Natural killer cell (primary cell): Measurements from ENCODE around the gene CNEP1R1. TPM values are rescaled to one million over a fixed set of nuclear protein-coding genes. Genes with fewer than 3 reads are reported as not detected.

Source experiments
- ATAC-seq, 3 donors: fragments of 150-1000 bp in 2 of 3; fragments of 200-7000 bp in 1 of 3; cut with Tn5 transposase; 1 replicate in 1 of 3; 2 replicates in 2 of 3; pipeline ENCODE4 v1.10.0; 2021; ENCODE audit warnings: mild to moderate bottlenecking in 2 of 3, moderate library complexity in 2 of 3
- DNase-seq, 2 donors: peaks; one replicate each; pipeline versions ENCODE4 v3.0.0 to v3.0.0-alpha.2; 2013 to 2021; ENCODE audit warnings: mixed read lengths in 1 of 2
- H3K27ac ChIP-seq: one replicate; pipeline ENCODE4 v1.5.1; 2013; ENCODE audit warnings: mild to moderate bottlenecking, low read length
- H3K27me3 ChIP-seq: one replicate; pipeline ENCODE4 v1.6.1; 2013; ENCODE audit warnings: low read length; ENCODE audit not compliant: control insufficient read depth, insufficient read depth
- H3K36me3 ChIP-seq: one replicate; pipeline ENCODE4 v1.6.1; 2013; ENCODE audit warnings: low read length; ENCODE audit not compliant: control insufficient read depth, insufficient read depth
- H3K4me1 ChIP-seq: one replicate; pipeline ENCODE4 v1.6.1; 2013; ENCODE audit warnings: low read length; ENCODE audit not compliant: control insufficient read depth, insufficient read depth
- H3K4me3 ChIP-seq: one replicate; pipeline ENCODE4 v1.5.1; 2013; ENCODE audit warnings: low read length
- H3K9me3 ChIP-seq: one replicate; pipeline ENCODE4 v1.6.1; 2013; ENCODE audit warnings: low read length; ENCODE audit not compliant: control insufficient read depth, insufficient read depth
- H3K27ac Mint-ChIP-seq, 2 donors: one replicate each; pipeline ENCODE4 v1.8.0; 2022; ENCODE audit warnings: mild to moderate bottlenecking in 2 of 2, mixed read lengths in 2 of 2, moderate library complexity in 1 of 2
- H3K27me3 Mint-ChIP-seq, 2 donors: one replicate each; pipeline ENCODE4 v1.8.0; 2022; ENCODE audit warnings: low read depth in 2 of 2, mixed read lengths in 2 of 2
- H3K36me3 Mint-ChIP-seq: one replicate; pipeline ENCODE4 v1.8.0; 2022; ENCODE audit warnings: mixed read lengths
- H3K4me1 Mint-ChIP-seq, 2 donors: one replicate each; pipeline ENCODE4 v1.8.0; 2022; ENCODE audit warnings: mixed read lengths in 2 of 2
- H3K4me3 Mint-ChIP-seq: one replicate; pipeline ENCODE4 v1.8.0; 2022; ENCODE audit warnings: mild to moderate bottlenecking, moderate library complexity, mixed read lengths
- H3K9me3 Mint-ChIP-seq, 2 donors: one replicate each; pipeline ENCODE4 v1.8.0; 2022; ENCODE audit warnings: mixed read lengths in 2 of 2
- WGBS: methylation state at CpG from one replicate; pipeline ENCODE4 v1.1.7; 2013; ENCODE audit warnings: missing lambda C conversion rate; ENCODE audit not compliant: insufficient coverage; 5-methylcytosine and 5-hydroxymethylcytosine counted together
- intact Hi-C: fragments of 100-400 bp; cut with micrococcal nuclease; formaldehyde crosslinking; loops from one replicate; pipeline ENCODE4 v1.14.2; 2022
- total RNA-seq, 4 donors: library from RNA; stranded (reverse); fragments of 120-200 nt in 1 of 4; gene quantifications; one replicate each; pipeline versions ENCODE4 v1.2.3 to v1.2.4, GENCODE V29; 2013 to 2022
- TF ChIP-seq, protein P1 (sequence below): fragments of 200-600 bp; IDR thresholded peaks from one replicate; pipeline ENCODE4 v1.8.0; 2022; ENCODE audit warnings: antibody characterized with exemption

CNEP1R1 gene
- total RNA-seq, 3 donors from 2014 or later (not counting 1 experiment from before 2014, with no cell fraction given): 34.3 to 41.6 (median 37.5) TPM

DNA sequence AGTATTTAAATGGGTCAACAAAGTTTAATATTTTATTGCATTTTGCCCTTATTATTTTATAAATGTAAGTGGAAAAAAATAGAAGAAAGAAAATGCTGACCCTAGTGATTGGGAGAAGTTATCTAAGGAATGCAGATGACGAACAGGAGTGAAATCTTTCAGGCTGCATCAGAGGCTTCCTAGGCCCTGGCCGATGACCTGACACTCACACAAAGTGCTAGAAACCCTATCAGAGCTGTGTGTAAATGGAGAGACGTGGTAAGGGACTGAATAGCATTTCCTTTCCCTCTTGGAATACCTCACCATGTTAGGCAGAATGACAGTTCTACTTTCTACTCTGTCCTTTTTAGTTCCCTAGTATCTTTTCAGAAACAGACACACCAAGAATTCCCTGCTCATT, 44.9 kb upstream of the CNEP1R1 start:
- Histone ChIP-seq H3K27ac (no peak overlapping the region), H3K27me3 (no peaks in the 10 kb centered on the region), H3K4me1 (no peaks in the 10 kb centered on the region), H3K36me3 (no peaks in the 10 kb centered on the region), H3K9me3 (no peaks in the 10 kb centered on the region), H3K4me3 (no peak overlapping the region)
- H3K27me3 Mint-ChIP-seq: peaks cover 0 to 2% of the 10 kb centered on the region in 2 donors
- ATAC-seq (no peak), DNase-seq (no peak)
- H3K4me1 Mint-ChIP-seq: no peaks in the 10 kb centered on the region
- no peaks in the 10 kb centered on the region for H3K9me3 Mint-ChIP-seq
- TF ChIP-seq, protein P1, sequence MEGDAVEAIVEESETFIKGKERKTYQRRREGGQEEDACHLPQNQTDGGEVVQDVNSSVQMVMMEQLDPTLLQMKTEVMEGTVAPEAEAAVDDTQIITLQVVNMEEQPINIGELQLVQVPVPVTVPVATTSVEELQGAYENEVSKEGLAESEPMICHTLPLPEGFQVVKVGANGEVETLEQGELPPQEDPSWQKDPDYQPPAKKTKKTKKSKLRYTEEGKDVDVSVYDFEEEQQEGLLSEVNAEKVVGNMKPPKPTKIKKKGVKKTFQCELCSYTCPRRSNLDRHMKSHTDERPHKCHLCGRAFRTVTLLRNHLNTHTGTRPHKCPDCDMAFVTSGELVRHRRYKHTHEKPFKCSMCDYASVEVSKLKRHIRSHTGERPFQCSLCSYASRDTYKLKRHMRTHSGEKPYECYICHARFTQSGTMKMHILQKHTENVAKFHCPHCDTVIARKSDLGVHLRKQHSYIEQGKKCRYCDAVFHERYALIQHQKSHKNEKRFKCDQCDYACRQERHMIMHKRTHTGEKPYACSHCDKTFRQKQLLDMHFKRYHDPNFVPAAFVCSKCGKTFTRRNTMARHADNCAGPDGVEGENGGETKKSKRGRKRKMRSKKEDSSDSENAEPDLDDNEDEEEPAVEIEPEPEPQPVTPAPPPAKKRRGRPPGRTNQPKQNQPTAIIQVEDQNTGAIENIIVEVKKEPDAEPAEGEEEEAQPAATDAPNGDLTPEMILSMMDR: no peak
- intact Hi-C loops: no loop called here
- H3K36me3 Mint-ChIP-seq: no peaks in the 10 kb centered on the region
- no peak overlapping the region for H3K4me3 Mint-ChIP-seq
- WGBS: 87% methylated on average over 3 of the region's 3 CpGs
- H3K27ac Mint-ChIP-seq: no peak overlapping the region

DNA sequence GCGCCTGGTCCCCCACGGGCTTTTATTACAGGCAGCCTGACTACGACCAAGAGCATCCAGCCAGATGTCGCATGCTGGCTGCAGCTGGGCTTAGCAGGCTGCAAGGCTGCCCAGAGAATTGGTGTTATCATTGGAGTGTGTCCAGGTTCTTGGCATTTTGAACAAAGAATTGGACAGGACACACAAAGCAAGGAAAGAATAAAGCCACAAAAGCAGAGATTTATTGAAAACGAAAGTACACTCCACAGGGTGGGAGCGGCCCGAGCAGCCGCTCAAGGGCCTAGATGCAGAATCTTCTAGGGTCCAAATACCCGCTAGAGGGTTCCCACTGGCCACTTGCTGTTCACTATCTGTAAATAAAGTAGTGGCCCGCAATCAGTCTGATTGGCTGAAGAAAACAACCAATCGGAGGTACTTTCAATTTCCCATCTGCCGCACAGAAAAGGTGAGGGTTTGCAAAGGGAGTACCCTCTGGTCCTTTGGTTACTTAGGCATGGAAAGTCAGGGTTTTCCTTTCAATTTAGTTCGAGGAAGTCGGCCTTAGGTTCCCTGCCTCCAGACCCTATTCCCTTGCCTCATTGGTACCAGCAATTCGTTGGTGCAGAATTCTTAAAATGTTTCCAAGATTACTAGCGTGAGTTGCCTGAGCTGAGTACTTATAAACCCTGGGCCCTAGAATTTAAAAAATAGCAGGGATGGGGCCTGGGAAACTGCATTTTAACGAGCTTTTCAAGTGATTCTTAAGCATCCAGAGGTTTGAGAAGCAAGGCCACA, 38.5 kb upstream of the CNEP1R1 start:
- intact Hi-C loops: no loop called here
- no peaks in the 10 kb centered on the region for H3K27me3 ChIP-seq
- ATAC-seq (no peak), DNase-seq (no peak)
- no peak overlapping the region for H3K4me3 ChIP-seq
- TF ChIP-seq, protein P1: no peak
- H3K9me3 Mint-ChIP-seq: no peaks in the 10 kb centered on the region
- no peaks in the 10 kb centered on the region for H3K36me3 Mint-ChIP-seq
- H3K4me1 Mint-ChIP-seq: no peaks in the 10 kb centered on the region
- H3K36me3 ChIP-seq: no peaks in the 10 kb centered on the region
- no peaks in the 10 kb centered on the region for H3K4me1 ChIP-seq
- no peak overlapping the region for H3K27ac ChIP-seq
- no peak overlapping the region for H3K27ac Mint-ChIP-seq
- no peak overlapping the region for H3K4me3 Mint-ChIP-seq
- H3K27me3 Mint-ChIP-seq: peaks cover 0 to 4% of the 10 kb centered on the region in 2 donors
- WGBS: 89% methylated on average over 17 of the region's 17 CpGs
- H3K9me3 ChIP-seq: no peaks in the 10 kb centered on the region

DNA sequence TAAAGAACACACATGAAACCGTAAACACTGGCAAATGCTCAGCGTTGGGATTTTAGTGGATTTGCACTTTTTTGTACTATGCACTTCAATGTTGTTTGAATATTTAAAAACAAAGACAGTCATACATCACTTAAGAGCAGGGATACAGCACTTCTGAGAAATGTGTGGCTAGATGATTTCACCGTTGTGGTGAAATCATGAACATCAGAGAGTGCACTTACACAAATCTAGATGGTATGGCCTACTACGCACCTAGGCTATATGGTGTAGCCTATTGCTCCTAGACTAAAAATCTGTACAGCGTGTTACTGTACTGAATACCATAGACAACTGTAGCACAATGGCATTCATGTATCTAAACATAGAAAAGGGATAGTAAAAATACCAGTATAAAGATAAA, 37.6 kb upstream of the CNEP1R1 start:
- Mint-ChIP-seq H3K4me3 (no peak overlapping the region), H3K9me3 (no peaks in the 10 kb centered on the region), H3K27ac (no peak overlapping the region), H3K36me3 (no peaks in the 10 kb centered on the region), H3K27me3 (peaks cover 0 to 4% of the 10 kb centered on the region in 2 donors), H3K4me1 (no peaks in the 10 kb centered on the region)
- intact Hi-C loops: no loop called here
- Histone ChIP-seq H3K27ac (no peak overlapping the region), H3K36me3 (no peaks in the 10 kb centered on the region), H3K27me3 (no peaks in the 10 kb centered on the region), H3K9me3 (no peaks in the 10 kb centered on the region), H3K4me1 (no peaks in the 10 kb centered on the region), H3K4me3 (no peak overlapping the region)
- ATAC-seq (no peak), DNase-seq (no peak)
- TF ChIP-seq, protein P1: no peak
- WGBS: 86% methylated on average over 5 of the region's 5 CpGs

DNA sequence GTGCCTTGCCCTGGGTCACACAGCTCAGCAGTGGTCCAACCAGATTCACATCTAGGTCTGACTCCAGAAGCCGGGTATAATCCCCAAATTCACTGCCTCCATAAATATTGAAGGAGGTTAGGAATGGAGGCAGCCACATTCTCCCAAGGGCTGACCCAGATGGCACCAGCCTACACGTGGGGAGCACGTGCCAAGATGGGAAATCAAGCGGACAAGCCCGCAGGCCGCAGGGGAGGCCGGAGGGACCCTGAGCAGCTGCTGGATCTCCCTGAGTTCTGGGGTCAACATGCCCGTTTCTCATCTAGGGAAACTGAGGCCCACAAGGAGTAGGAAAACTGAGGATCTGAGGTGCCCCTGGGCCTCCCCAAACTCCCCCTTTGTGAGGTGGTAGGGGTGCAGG, 32.2 kb upstream of the CNEP1R1 start:
- DNase-seq: no peak
- TF ChIP-seq, protein P1: no peak
- intact Hi-C loops: no loop called here

More for the DNA sequence above, 32.2 kb upstream of the CNEP1R1 start:
- Mint-ChIP-seq H3K4me3 (no peak overlapping the region), H3K36me3 (no peaks in the 10 kb centered on the region), H3K4me1 (no peaks in the 10 kb centered on the region), H3K27me3 (peaks cover 7 to 22% of the 10 kb centered on the region in 2 donors), H3K9me3 (no peaks in the 10 kb centered on the region), H3K27ac (no peak overlapping the region)
- Histone ChIP-seq H3K36me3 (no peaks in the 10 kb centered on the region), H3K9me3 (no peaks in the 10 kb centered on the region), H3K4me3 (no peak overlapping the region), H3K4me1 (no peaks in the 10 kb centered on the region), H3K27me3 (no peaks in the 10 kb centered on the region), H3K27ac (no peak overlapping the region)
- 95% methylated on average over 8 of the region's 8 CpGs for WGBS
- no peak for ATAC-seq
